ENCODE measurements around the gene CCDC148.
"Not testable (repeated sequence)": the region's sequence is repeated elsewhere in the genome, so short reads cannot be mapped to it uniquely, and the experiment has no call there.

Gene CCDC148

GRCh38 chr2:158477202-158477601, 20.6 kb upstream of the CCDC148 start:
- peaks cover 5% of the 10 kb centered on the region; the same call in 1 of the 2 replicates for H3K36me3 ChIP-seq (ENCODE audit: insufficient read depth, low read length)
- no peaks in the 10 kb centered on the region for H3K9me3 ChIP-seq (ENCODE audit: low read depth, low read length)
- TF ChIP-seq POLR2AphosphoS5 (IDR thresholded peaks at IDR 0.05; ENCODE audit: borderline replicate concordance, low read depth, low read length) = no peak
- TF ChIP-seq EZH2 (IDR thresholded peaks at IDR 0.05) = no peak
- no peak for TF ChIP-seq FOXP2 (optimal IDR thresholded peaks at IDR 0.05; ENCODE audit: control extremely low read depth, extremely low read length, insufficient read depth)
- H3K9ac ChIP-seq (ENCODE audit: insufficient read length) = no peak overlapping the region
- H3K4me3 ChIP-seq = 0 out of 2 replicates have a peak overlapping the region, but pooled peaks have one; percentile 23
- peak overlapping the region; percentile 65; the same call in 1 of the 2 replicates for H3K27ac ChIP-seq
- DNase-seq (ENCODE audit: low read depth, low spot score) = no peak

- H3K9me3 ChIP-seq (ENCODE audit: low read depth, low read length); H3K27ac ChIP-seq; DNase-seq (ENCODE audit: low read depth, low spot score); H3K9ac ChIP-seq (ENCODE audit: insufficient read length); H3K4me3 ChIP-seq: not testable (repeated sequence)
- H3K36me3 ChIP-seq (ENCODE audit: insufficient read depth, low read length) = peaks cover 22% of the 10 kb centered on the region
Measured at GRCh38 chr2:158474526-158475011, 18.0 kb upstream of the CCDC148 start.

GRCh38 chr2:158473719-158474392, 17.3 kb upstream of the CCDC148 start:
- Histone ChIP-seq H3K9ac (ENCODE audit: insufficient read length) (no peak overlapping the region), H3K4me3 (no peak overlapping the region), H3K9me3 (ENCODE audit: low read depth, low read length) (no peaks in the 10 kb centered on the region), H3K36me3 (ENCODE audit: insufficient read depth, low read length) (peaks cover 25% of the 10 kb centered on the region), H3K27ac (no peak overlapping the region)
- TF ChIP-seq FOXP2 (optimal IDR thresholded peaks at IDR 0.05; ENCODE audit: control extremely low read depth, extremely low read length, insufficient read depth) = no peak
- TF ChIP-seq EZH2 (IDR thresholded peaks at IDR 0.05) = no peak
- no peak for TF ChIP-seq POLR2AphosphoS5 (IDR thresholded peaks at IDR 0.05; ENCODE audit: borderline replicate concordance, low read depth, low read length)
- no peak for DNase-seq (ENCODE audit: low read depth, low spot score)

- not testable (repeated sequence) for DNase-seq (ENCODE audit: low read depth, low spot score); H3K9me3 ChIP-seq (ENCODE audit: low read depth, low read length); H3K4me3 ChIP-seq; H3K27ac ChIP-seq; H3K9ac ChIP-seq (ENCODE audit: insufficient read length)
- peaks cover 25% of the 10 kb centered on the region for H3K36me3 ChIP-seq (ENCODE audit: insufficient read depth, low read length)
Measured at GRCh38 chr2:158473300-158473699, 16.7 kb upstream of the CCDC148 start.

GRCh38 chr2:158472829-158473228, 16.3 kb upstream of the CCDC148 start:
- H3K4me3 ChIP-seq; H3K9ac ChIP-seq (ENCODE audit: insufficient read length); DNase-seq (ENCODE audit: low read depth, low spot score); H3K9me3 ChIP-seq (ENCODE audit: low read depth, low read length); H3K27ac ChIP-seq: not testable (repeated sequence)
- H3K36me3 ChIP-seq (ENCODE audit: insufficient read depth, low read length) = peaks cover 28% of the 10 kb centered on the region

GRCh38 chr2:158467248-158467647, 10.7 kb upstream of the CCDC148 start:
- TF ChIP-seq FOXP2 (optimal IDR thresholded peaks at IDR 0.05; ENCODE audit: control extremely low read depth, extremely low read length, insufficient read depth) (no peak), EZH2 (IDR thresholded peaks at IDR 0.05) (no peak), POLR2AphosphoS5 (IDR thresholded peaks at IDR 0.05; ENCODE audit: borderline replicate concordance, low read depth, low read length) (no peak)
- H3K9ac ChIP-seq (ENCODE audit: insufficient read length) = no peak overlapping the region
- H3K36me3 ChIP-seq (ENCODE audit: insufficient read depth, low read length) = peaks cover 26% of the 10 kb centered on the region
- no peak for DNase-seq (ENCODE audit: low read depth, low spot score)
- H3K4me3 ChIP-seq = no peak overlapping the region
- H3K9me3 ChIP-seq (ENCODE audit: low read depth, low read length) = no peaks in the 10 kb centered on the region
- no peak overlapping the region for H3K27ac ChIP-seq

- Histone ChIP-seq H3K36me3 (ENCODE audit: insufficient read depth, low read length) (peaks cover 10% of the 10 kb centered on the region), H3K9me3 (ENCODE audit: low read depth, low read length) (no peaks in the 10 kb centered on the region), H3K9ac (ENCODE audit: insufficient read length) (no peak overlapping the region), H3K27ac (no peak overlapping the region), H3K4me3 (no peak overlapping the region)
- TF ChIP-seq EZH2 (IDR thresholded peaks at IDR 0.05) = no peak
- TF ChIP-seq FOXP2 (optimal IDR thresholded peaks at IDR 0.05; ENCODE audit: control extremely low read depth, extremely low read length, insufficient read depth) = no peak
- TF ChIP-seq POLR2AphosphoS5 (IDR thresholded peaks at IDR 0.05; ENCODE audit: borderline replicate concordance, low read depth, low read length) = no peak
- no peak for DNase-seq (ENCODE audit: low read depth, low spot score)
Measured at GRCh38 chr2:158464426-158465281, 8.1 kb upstream of the CCDC148 start.

GRCh38 chr2:158463496-158464095, 7.0 kb upstream of the CCDC148 start:
- Histone ChIP-seq H3K4me3 (peak overlapping the region; percentile 45), H3K9me3 (ENCODE audit: low read depth, low read length) (no peaks in the 10 kb centered on the region), H3K27ac (peak overlapping the region; percentile 60; the same call in 1 of the 2 replicates), H3K36me3 (ENCODE audit: insufficient read depth, low read length) (peaks cover 6% of the 10 kb centered on the region; the same call in 1 of the 2 replicates), H3K9ac (ENCODE audit: insufficient read length) (peak overlapping the region; percentile 9)
- no peak for TF ChIP-seq EZH2 (IDR thresholded peaks at IDR 0.05)
- no peak for TF ChIP-seq POLR2AphosphoS5 (IDR thresholded peaks at IDR 0.05; ENCODE audit: borderline replicate concordance, low read depth, low read length)
- TF ChIP-seq FOXP2 (optimal IDR thresholded peaks at IDR 0.05; ENCODE audit: control extremely low read depth, extremely low read length, insufficient read depth) = no peak
- no peak for DNase-seq (ENCODE audit: low read depth, low spot score)
